BJ (cell line): ENCODE results near the gene GCAT. TPM values are rescaled to one million over a fixed set of nuclear protein-coding genes. Genes with fewer than 3 reads are reported as not detected.

Experiments
- CTCF ChIA-PET: fragments of 350-600 bp; formaldehyde crosslinking; extraction: SDS; loops from one replicate; lab custom pipeline; 2021; ENCODE audit warnings: antibody characterized with exemption, inconsistent platforms; lab: Yijun Ruan, JAX
- POLR2A ChIA-PET: fragments of 300-600 bp; sonication (Branson Sonifier 250); formaldehyde crosslinking; extraction: SDS; loops from one replicate; lab custom pipeline; 2021; ENCODE audit warnings: antibody characterized with exemption; lab: Charles Lee
- DNase-seq: peaks from one replicate; pipeline ENCODE4 v3.0.0-alpha.2; 2011; ENCODE audit warnings: low read depth
- H3K27me3 ChIP-seq: 2 replicates; pipeline ENCODE4 v1.6.0; 2011; ENCODE audit warnings: low read length; ENCODE audit not compliant: control insufficient read depth, insufficient read depth
- H3K36me3 ChIP-seq: 2 replicates; pipeline ENCODE4 v1.5.1; 2011; ENCODE audit warnings: low read length; ENCODE audit not compliant: control insufficient read depth, insufficient read depth
- H3K4me3 ChIP-seq: 2 replicates; pipeline ENCODE4 v1.5.1; 2011; ENCODE audit warnings: low read depth, mild to moderate bottlenecking, control low read depth, low read length
- CTCF ChIP-seq: IDR thresholded peaks from 2 replicates; pipeline ENCODE4 v1.5.1; 2011; ENCODE audit warnings: low read depth, mild to moderate bottlenecking, control low read depth, inconsistent platforms, low read length, moderate library complexity; ENCODE audit not compliant: insufficient read depth
- polyA plus RNA-seq: library from polyadenylated mRNA; depleted of rRNA; stranded (reverse); fragments of >200 nt; gene quantifications from 2 replicates; pipeline ENCODE4 v1.2.3, GENCODE V29; 2011

GCAT gene
- polyA plus RNA-seq, 1 experiment = 24.9 TPM

GRCh38 chr22:37808294-37808657, 542 bp downstream of the GCAT start:
- no peaks in the 10 kb centered on the region for H3K27me3 ChIP-seq
- peaks cover 1% of the 10 kb centered on the region for H3K36me3 ChIP-seq
- TF ChIP-seq CTCF = no peak
- no peak for DNase-seq
- ChIA-PET CTCF (interaction anchor here (0.6 to 4.5 kb wide), 8 partner anchors 10 to 157 kb away, joined by 3 to 59 read pairs (median 3); no protein-coding TSS in a partner anchor), POLR2A (interaction anchor here (0.6 to 1.0 kb wide), 7 partner anchors 128 to 590 kb away, joined by 4 to 19 read pairs (median 8); partner anchors contain the start of gene LGALS1)
- peak overlapping the region; percentile 61 for H3K4me3 ChIP-seq

GRCh38 chr22:37809672-37810333, 2.1 kb downstream of the GCAT start:
- POLR2A ChIA-PET = interaction anchor here (0.6 kb wide), 1 partner anchor 37 kb away, joined by 3 read pairs; no protein-coding TSS in a partner anchor
- CTCF ChIA-PET = interaction anchor here (0.9 to 4.5 kb wide), 3 partner anchors 8 to 167 kb away, joined by 3 to 59 read pairs (median 4); no protein-coding TSS in a partner anchor
- H3K27me3 ChIP-seq = no peaks in the 10 kb centered on the region
- H3K36me3 ChIP-seq = peaks cover 2% of the 10 kb centered on the region
- DNase-seq = no peak
- no peak overlapping the region for H3K4me3 ChIP-seq
- no peak for TF ChIP-seq CTCF

GRCh38 chr22:37811867-37812266, 4.1 kb downstream of the GCAT start:
- Histone ChIP-seq H3K27me3 (no peaks in the 10 kb centered on the region), H3K36me3 (peaks cover 5% of the 10 kb centered on the region), H3K4me3 (no peak overlapping the region)
- CTCF ChIA-PET = interaction anchor here (7.9 kb wide), 1 partner anchor 156 kb away, joined by 82 read pairs; no protein-coding TSS in a partner anchor
- POLR2A ChIA-PET = no interaction called here
- TF ChIP-seq CTCF = no peak
- DNase-seq = no peak

GRCh38 chr22:37812869-37813678, 5.3 kb downstream of the GCAT start:
- Histone ChIP-seq H3K36me3 (peaks cover 5% of the 10 kb centered on the region), H3K27me3 (no peaks in the 10 kb centered on the region), H3K4me3 (no peak overlapping the region)
- ChIA-PET CTCF (interaction anchor here (1.8 to 7.9 kb wide), 2 partner anchors 50 to 155 kb away, joined by 9 to 82 read pairs; no protein-coding TSS in a partner anchor), POLR2A (no interaction called here)
- no peak for TF ChIP-seq CTCF
- DNase-seq = no peak

- Histone ChIP-seq H3K27me3 (no peaks in the 10 kb centered on the region), H3K4me3 (no peak overlapping the region), H3K36me3 (peaks cover 5% of the 10 kb centered on the region)
- DNase-seq = no peak
- POLR2A ChIA-PET = no interaction called here
- TF ChIP-seq CTCF = no peak
- CTCF ChIA-PET = interaction anchor here (0.6 to 7.9 kb wide), 7 partner anchors 7 to 153 kb away, joined by 3 to 82 read pairs (median 4); partner anchors contain the start of gene GCAT
Observed at GRCh38 chr22:37815593-37815992, 7.9 kb downstream of the GCAT start.
